ENCODE measurements around the gene MMP11. TPM values are rescaled to one million over a fixed set of nuclear protein-coding genes. Genes with fewer than 3 reads are reported as not detected.

MMP11 gene
- total RNA-seq, 1 donor from 2014 or later = 12.2 TPM

DNA sequence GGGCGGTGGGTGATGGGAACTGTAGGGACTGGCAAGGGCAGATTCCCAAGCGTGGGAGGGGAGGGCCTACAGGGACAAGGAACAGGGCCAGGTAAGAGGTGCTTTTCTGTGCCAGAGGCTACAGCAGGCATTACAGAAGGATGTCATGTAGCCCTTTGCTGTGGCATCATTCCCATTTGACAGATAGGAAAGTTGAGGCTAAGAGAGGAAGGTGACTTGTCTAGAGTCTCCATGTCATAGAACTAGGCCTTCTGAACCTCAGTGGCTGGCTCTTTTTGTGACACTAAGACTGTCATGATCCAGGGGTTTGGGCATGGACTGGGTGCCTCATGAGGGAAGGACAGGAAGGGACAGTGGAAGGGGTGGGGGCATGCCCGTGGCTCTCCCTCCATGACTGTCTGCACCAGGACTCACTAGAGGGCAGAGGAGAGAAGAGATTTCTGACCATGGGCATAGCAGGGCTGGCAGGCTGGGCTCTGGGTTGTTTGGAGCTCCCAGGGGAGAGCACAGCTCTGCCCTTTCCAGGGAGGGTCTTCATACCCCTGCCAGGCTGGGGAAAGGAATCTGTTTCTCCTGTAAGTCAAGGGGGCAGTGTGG, 3.2 kb downstream of the MMP11 start:
- Histone ChIP-seq H3K9ac (ENCODE audit: low read length) (no peak overlapping the region), H4K20me1 (ENCODE audit: insufficient read depth, low read length) (peaks cover 3% of the 10 kb centered on the region)

GRCh38 chr22:23777776-23778576, 5.3 kb downstream of the MMP11 start:
- Mint-ChIP-seq H3K27ac (ENCODE audit: unreplicated experiment) (no peak overlapping the region), H3K27me3 (ENCODE audit: low read depth, unreplicated experiment) (peaks cover 24% of the 10 kb centered on the region), H3K36me3 (ENCODE audit: low read depth, unreplicated experiment) (peaks cover 9% of the 10 kb centered on the region), H3K4me1 (ENCODE audit: low read depth, unreplicated experiment) (peaks cover 21% of the 10 kb centered on the region), H3K4me3 (ENCODE audit: unreplicated experiment) (no peak overlapping the region), H3K9me3 (ENCODE audit: unreplicated experiment) (no peaks in the 10 kb centered on the region)
- H3K36me3 ChIP-seq (ENCODE audit: insufficient read depth, low read length) = no peaks in the 10 kb centered on the region
- no peaks in the 10 kb centered on the region for H3K9me3 ChIP-seq (ENCODE audit: insufficient read depth, low read depth, low read length)
- TF ChIP-seq, protein P1, sequence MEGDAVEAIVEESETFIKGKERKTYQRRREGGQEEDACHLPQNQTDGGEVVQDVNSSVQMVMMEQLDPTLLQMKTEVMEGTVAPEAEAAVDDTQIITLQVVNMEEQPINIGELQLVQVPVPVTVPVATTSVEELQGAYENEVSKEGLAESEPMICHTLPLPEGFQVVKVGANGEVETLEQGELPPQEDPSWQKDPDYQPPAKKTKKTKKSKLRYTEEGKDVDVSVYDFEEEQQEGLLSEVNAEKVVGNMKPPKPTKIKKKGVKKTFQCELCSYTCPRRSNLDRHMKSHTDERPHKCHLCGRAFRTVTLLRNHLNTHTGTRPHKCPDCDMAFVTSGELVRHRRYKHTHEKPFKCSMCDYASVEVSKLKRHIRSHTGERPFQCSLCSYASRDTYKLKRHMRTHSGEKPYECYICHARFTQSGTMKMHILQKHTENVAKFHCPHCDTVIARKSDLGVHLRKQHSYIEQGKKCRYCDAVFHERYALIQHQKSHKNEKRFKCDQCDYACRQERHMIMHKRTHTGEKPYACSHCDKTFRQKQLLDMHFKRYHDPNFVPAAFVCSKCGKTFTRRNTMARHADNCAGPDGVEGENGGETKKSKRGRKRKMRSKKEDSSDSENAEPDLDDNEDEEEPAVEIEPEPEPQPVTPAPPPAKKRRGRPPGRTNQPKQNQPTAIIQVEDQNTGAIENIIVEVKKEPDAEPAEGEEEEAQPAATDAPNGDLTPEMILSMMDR (IDR thresholded peaks at IDR 0.05; ENCODE audit: insufficient read depth, low read depth, low read length) = no peak
- no peak for TF ChIP-seq EZH2 (IDR thresholded peaks at IDR 0.05; ENCODE audit: insufficient read depth, low read length)
- H3K27ac ChIP-seq (ENCODE audit: low read depth, low read length) = no peak overlapping the region
- H3K4me2 ChIP-seq (ENCODE audit: low read length) = no peak overlapping the region
- DNase-seq (ENCODE audit: low read depth) = no peak
- no peak overlapping the region for H2AFZ ChIP-seq (ENCODE audit: low read depth, low read length)
- FAIRE-seq = no peak
- peaks cover 10% of the 10 kb centered on the region for H3K4me1 ChIP-seq (ENCODE audit: insufficient read depth, low read length)
- no peak overlapping the region for H3K9ac ChIP-seq (ENCODE audit: low read length)
- no peaks in the 10 kb centered on the region for H3K79me2 ChIP-seq (ENCODE audit: insufficient read depth, low read length)
- H3K27me3 ChIP-seq (ENCODE audit: insufficient read depth, low read length) = no peaks in the 10 kb centered on the region
- H4K20me1 ChIP-seq (ENCODE audit: insufficient read depth, low read length) = peaks cover 3% of the 10 kb centered on the region
- H3K4me3 ChIP-seq (ENCODE audit: insufficient read depth, low read depth, low read length) = no peak overlapping the region

More for the DNA sequence above, 3.2 kb downstream of the MMP11 start:
- no peak overlapping the region for H3K27ac ChIP-seq (ENCODE audit: low read depth, low read length)
- peaks cover 7% of the 10 kb centered on the region for H3K4me1 ChIP-seq (ENCODE audit: insufficient read depth, low read length)
- Mint-ChIP-seq H3K4me3 (ENCODE audit: unreplicated experiment) (peak overlapping the region; percentile 54), H3K27me3 (ENCODE audit: low read depth, unreplicated experiment) (peaks cover 25% of the 10 kb centered on the region), H3K4me1 (ENCODE audit: low read depth, unreplicated experiment) (peaks cover 18% of the 10 kb centered on the region), H3K27ac (ENCODE audit: unreplicated experiment) (no peak overlapping the region), H3K9me3 (ENCODE audit: unreplicated experiment) (no peaks in the 10 kb centered on the region), H3K36me3 (ENCODE audit: low read depth, unreplicated experiment) (peaks cover 6% of the 10 kb centered on the region)
- H3K4me3 ChIP-seq (ENCODE audit: insufficient read depth, low read depth, low read length) = no peak overlapping the region
- H3K4me2 ChIP-seq (ENCODE audit: low read length) = no peak overlapping the region
- TF ChIP-seq, protein P1 (IDR thresholded peaks at IDR 0.05; ENCODE audit: insufficient read depth, low read depth, low read length) = no peak
- no peak for TF ChIP-seq EZH2 (IDR thresholded peaks at IDR 0.05; ENCODE audit: insufficient read depth, low read length)
- no peak for DNase-seq (ENCODE audit: low read depth)
- FAIRE-seq = no peak
- no peaks in the 10 kb centered on the region for H3K36me3 ChIP-seq (ENCODE audit: insufficient read depth, low read length)
- H3K79me2 ChIP-seq (ENCODE audit: insufficient read depth, low read length) = no peaks in the 10 kb centered on the region
- H3K27me3 ChIP-seq (ENCODE audit: insufficient read depth, low read length) = no peaks in the 10 kb centered on the region
- no peak overlapping the region for H2AFZ ChIP-seq (ENCODE audit: low read depth, low read length)
- H3K9me3 ChIP-seq (ENCODE audit: insufficient read depth, low read depth, low read length) = no peaks in the 10 kb centered on the region

DNA sequence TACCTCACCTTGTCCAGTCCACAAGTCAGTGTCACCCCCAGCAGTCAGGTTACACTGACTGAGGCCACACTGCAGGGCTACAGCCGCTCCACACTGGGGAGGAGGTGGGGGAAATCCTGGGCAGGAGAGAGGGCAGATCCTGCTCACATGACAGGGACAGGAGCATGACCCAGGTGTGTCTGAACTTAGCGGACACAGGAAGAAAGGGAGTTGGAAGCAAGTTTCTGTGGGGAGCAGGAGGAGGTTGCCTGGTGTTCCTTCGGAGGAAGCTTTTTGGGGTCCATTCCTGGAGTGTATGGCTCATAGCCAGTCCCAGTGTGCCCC, 5.9 kb downstream of the MMP11 start:
- Mint-ChIP-seq H3K27ac (ENCODE audit: unreplicated experiment) (no peak overlapping the region), H3K4me1 (ENCODE audit: low read depth, unreplicated experiment) (peaks cover 16% of the 10 kb centered on the region), H3K4me3 (ENCODE audit: unreplicated experiment) (no peak overlapping the region), H3K9me3 (ENCODE audit: unreplicated experiment) (no peaks in the 10 kb centered on the region), H3K27me3 (ENCODE audit: low read depth, unreplicated experiment) (peaks cover 19% of the 10 kb centered on the region), H3K36me3 (ENCODE audit: low read depth, unreplicated experiment) (peaks cover 9% of the 10 kb centered on the region)
- H3K9me3 ChIP-seq (ENCODE audit: insufficient read depth, low read depth, low read length) = no peaks in the 10 kb centered on the region
- no peaks in the 10 kb centered on the region for H3K36me3 ChIP-seq (ENCODE audit: insufficient read depth, low read length)
- TF ChIP-seq EZH2 (IDR thresholded peaks at IDR 0.05; ENCODE audit: insufficient read depth, low read length) = no peak
- FAIRE-seq = no peak
- no peak overlapping the region for H3K4me3 ChIP-seq (ENCODE audit: insufficient read depth, low read depth, low read length)
- no peak overlapping the region for H3K4me2 ChIP-seq (ENCODE audit: low read length)
- H3K9ac ChIP-seq (ENCODE audit: low read length) = no peak overlapping the region
- no peaks in the 10 kb centered on the region for H3K27me3 ChIP-seq (ENCODE audit: insufficient read depth, low read length)
- H2AFZ ChIP-seq (ENCODE audit: low read depth, low read length) = no peak overlapping the region
- peaks cover under 1% of the 10 kb centered on the region for H4K20me1 ChIP-seq (ENCODE audit: insufficient read depth, low read length)
- no peak for DNase-seq (ENCODE audit: low read depth)
- no peaks in the 10 kb centered on the region for H3K79me2 ChIP-seq (ENCODE audit: insufficient read depth, low read length)
- no peak overlapping the region for H3K27ac ChIP-seq (ENCODE audit: low read depth, low read length)
- peaks cover 7% of the 10 kb centered on the region for H3K4me1 ChIP-seq (ENCODE audit: insufficient read depth, low read length)

Measured in astrocyte (in vitro differentiated cells and primary cell).